EL (cell line): Measurements from ENCODE around the gene MSANTD1.

Source experiments
- DNase-seq: peaks from one replicate; pipeline ENCODE4 v3.0.0-alpha.2; 2016

The MSANTD1 gene

GRCh38 chr4:3248811-3249661, at the start of gene MSANTD1:
Gene MSANTD1 (plus strand): TSS chr4:3249159. CDS start chr4:3249223, 64 bp downstream.
- DNase-seq = no peak

GRCh38 chr4:3199653-3200422, 49.1 kb upstream of the MSANTD1 start:
- no peak for DNase-seq

- no peak for DNase-seq
These were observed 48.4 kb upstream of the MSANTD1 start for GRCh38 chr4:3200423-3201090.

GRCh38 chr4:3201718-3202702, 46.9 kb upstream of the MSANTD1 start:
- peak; percentile 14 for DNase-seq

- DNase-seq = no peak
These were observed 45.8 kb upstream of the MSANTD1 start for GRCh38 chr4:3202836-3203820.

- DNase-seq = peak; percentile 58
These were observed 45.0 kb upstream of the MSANTD1 start for GRCh38 chr4:3203971-3204431.

GRCh38 chr4:3205995-3206394, 43.0 kb upstream of the MSANTD1 start:
- DNase-seq = no peak

GRCh38 chr4:3206439-3207100, 42.4 kb upstream of the MSANTD1 start:
- no peak for DNase-seq

- DNase-seq = peak; percentile 7
These were observed 41.4 kb upstream of the MSANTD1 start for GRCh38 chr4:3207531-3208037.

GRCh38 chr4:3208826-3209225, 40.1 kb upstream of the MSANTD1 start:
- no peak for DNase-seq

GRCh38 chr4:3209551-3210325, 39.2 kb upstream of the MSANTD1 start:
- no peak for DNase-seq

GRCh38 chr4:3210467-3210866, 38.5 kb upstream of the MSANTD1 start:
- DNase-seq = no peak

GRCh38 chr4:3211866-3212265, 37.1 kb upstream of the MSANTD1 start:
- DNase-seq = no peak

GRCh38 chr4:3212391-3213105, 36.4 kb upstream of the MSANTD1 start:
- no peak for DNase-seq

- DNase-seq = no peak
These were observed 35.9 kb upstream of the MSANTD1 start for GRCh38 chr4:3213106-3213425.

- DNase-seq = no peak
These were observed 35.2 kb upstream of the MSANTD1 start for GRCh38 chr4:3213661-3214250.

GRCh38 chr4:3215256-3215655, 33.7 kb upstream of the MSANTD1 start:
- no peak for DNase-seq

GRCh38 chr4:3215733-3216132, 33.2 kb upstream of the MSANTD1 start:
- DNase-seq = no peak
